GM23338 (cell line): ENCODE data around the gene OXGR1. TPM values are rescaled to one million over a fixed set of nuclear protein-coding genes. Genes with fewer than 3 reads are reported as not detected.

Experiments used
- ATAC-seq: fragments of 200-7000 bp; cut with Tn5 transposase; 3 replicates; pipeline ENCODE4 v1.9.1; 2020
- DNase-seq: peaks from one replicate; pipeline ENCODE4 v3.0.0-alpha.2; 2015; ENCODE audit warnings: low spot score
- H2AFZ ChIP-seq: fragments of 200-600 bp; sonication (generic); 2 replicates; pipeline ENCODE4 v1.8.0; 2016; ENCODE audit warnings: antibody characterized with exemption, mild to moderate bottlenecking, moderate library complexity
- H3F3A ChIP-seq: fragments of 200-600 bp; sonication (generic); replicated peaks from 2 replicates; pipeline ENCODE4 v1.8.0; 2017; ENCODE audit warnings: antibody characterized with exemption, mixed run types, low read depth
- H3K27ac ChIP-seq: fragments of 200-600 bp; sonication (generic); 2 replicates; pipeline ENCODE4 v1.6.1; 2016; ENCODE audit warnings: low read depth
- H3K27me3 ChIP-seq: fragments of 200-600 bp; sonication (generic); 2 replicates; pipeline ENCODE4 v1.8.0; 2016; ENCODE audit warnings: mild to moderate bottlenecking, mixed run types, moderate library complexity; ENCODE audit not compliant: insufficient read depth
- H3K36me3 ChIP-seq: fragments of 200-600 bp; sonication (generic); 2 replicates; pipeline ENCODE4 v1.8.0; 2016; ENCODE audit warnings: mild to moderate bottlenecking; ENCODE audit not compliant: insufficient read depth
- H3K4me1 ChIP-seq: fragments of 200-600 bp; sonication (generic); 2 replicates; pipeline ENCODE4 v1.8.0; 2016; ENCODE audit warnings: mild to moderate bottlenecking, moderate library complexity; ENCODE audit not compliant: insufficient read depth
- H3K4me2 ChIP-seq: fragments of 200-600 bp; sonication (generic); 2 replicates; pipeline ENCODE4 v1.7.1; 2017; ENCODE audit warnings: mixed run types
- H3K4me3 ChIP-seq: fragments of 200-600 bp; sonication (generic); 2 replicates; pipeline ENCODE4 v1.6.1; 2016; ENCODE audit warnings: mixed run types
- H3K79me2 ChIP-seq: fragments of 200-600 bp; sonication (generic); replicated peaks from 2 replicates; pipeline ENCODE4 v1.8.0; 2017; ENCODE audit warnings: mild to moderate bottlenecking; ENCODE audit not compliant: insufficient read depth
- H3K9me2 ChIP-seq: fragments of 200-600 bp; sonication (generic); 2 replicates; pipeline ENCODE4 v1.8.0; 2017; ENCODE audit not compliant: insufficient read depth
- H4K20me1 ChIP-seq: fragments of 200-600 bp; sonication (generic); replicated peaks from 2 replicates; pipeline ENCODE4 v1.8.0; 2017; ENCODE audit warnings: mild to moderate bottlenecking; ENCODE audit not compliant: insufficient read depth
- H3K27ac Mint-ChIP-seq: 2 replicates; pipeline ENCODE4 v1.8.0; 2020; ENCODE audit warnings: inconsistent platforms, mild to moderate bottlenecking, moderate library complexity, mixed read lengths
- H3K27me3 Mint-ChIP-seq: 3 replicates; pipeline ENCODE4 v1.8.0; 2022; ENCODE audit warnings: low read depth, mild to moderate bottlenecking, moderate library complexity, mixed read lengths, inconsistent platforms; ENCODE audit not compliant: insufficient read depth, poor library complexity
- H3K36me3 Mint-ChIP-seq: 3 replicates; pipeline ENCODE4 v1.8.0; 2021; ENCODE audit warnings: low read depth, mild to moderate bottlenecking, inconsistent platforms, moderate library complexity, mixed read lengths
- H3K4me1 Mint-ChIP-seq: 3 replicates; pipeline ENCODE4 v1.8.0; 2020; ENCODE audit warnings: mild to moderate bottlenecking, inconsistent platforms, mixed read lengths
- H3K4me3 Mint-ChIP-seq: 3 replicates; pipeline ENCODE4 v1.8.0; 2021; ENCODE audit warnings: moderate library complexity, mild to moderate bottlenecking, inconsistent platforms, mixed read lengths
- H3K9me3 Mint-ChIP-seq: 3 replicates; pipeline ENCODE4 v1.8.0; 2020; ENCODE audit warnings: moderate library complexity, mild to moderate bottlenecking, inconsistent platforms, mixed read lengths
- EZH2 ChIP-seq: fragments of 200-600 bp; sonication (generic); IDR thresholded peaks from one replicate; pipeline ENCODE4 v1.8.0; 2017; ENCODE audit warnings: antibody characterized with exemption, mild to moderate bottlenecking, low read depth; ENCODE audit not compliant: unreplicated experiment
- polyA plus RNA-seq: library from polyadenylated mRNA; unstranded; fragments of >200 nt; fragmentation: Nextera tagmentation; extraction: Ambion mirVana; gene quantifications from 2 replicates; pipeline ENCODE4 v1.2.1, GENCODE V29; 2016
- total RNA-seq: library from RNA; depleted of rRNA; stranded (reverse); fragments of >200 nt; shearing (Covaris generic); gene quantifications from 2 replicates; pipeline ENCODE4 v1.2.3, GENCODE V29; 2014
- TF ChIP-seq, protein P1 (sequence below), 2 experiments: fragments of 200-600 bp in 1 of 2; sonication (generic) in 1 of 2; conservative IDR thresholded peaks; 2 replicates each; pipeline versions ENCODE4 v1.5.1 to v1.6.1; 2016 to 2017; ENCODE audit warnings: antibody characterized with exemption in 2 of 2, low read depth in 2 of 2, mild to moderate bottlenecking in 2 of 2, moderate library complexity in 1 of 2
- TF ChIP-seq, protein P2 (sequence below): IDR thresholded peaks from 2 replicates; pipeline ENCODE4 v1.6.1; 2016; ENCODE audit warnings: antibody characterized with exemption

Gene OXGR1
- total and polyA plus RNA-seq, 2 experiments from 2014 or later = 0.29 to 0.80 TPM

- H3K4me2 ChIP-seq = no peak overlapping the region
- H3K36me3 Mint-ChIP-seq = no peaks in the 10 kb centered on the region
- no peaks in the 10 kb centered on the region for H3K9me3 Mint-ChIP-seq
- no peaks in the 10 kb centered on the region for H3F3A ChIP-seq
- no peaks in the 10 kb centered on the region; the same call in 2 of the 3 replicates for H3K4me1 Mint-ChIP-seq
- TF ChIP-seq, protein P1, sequence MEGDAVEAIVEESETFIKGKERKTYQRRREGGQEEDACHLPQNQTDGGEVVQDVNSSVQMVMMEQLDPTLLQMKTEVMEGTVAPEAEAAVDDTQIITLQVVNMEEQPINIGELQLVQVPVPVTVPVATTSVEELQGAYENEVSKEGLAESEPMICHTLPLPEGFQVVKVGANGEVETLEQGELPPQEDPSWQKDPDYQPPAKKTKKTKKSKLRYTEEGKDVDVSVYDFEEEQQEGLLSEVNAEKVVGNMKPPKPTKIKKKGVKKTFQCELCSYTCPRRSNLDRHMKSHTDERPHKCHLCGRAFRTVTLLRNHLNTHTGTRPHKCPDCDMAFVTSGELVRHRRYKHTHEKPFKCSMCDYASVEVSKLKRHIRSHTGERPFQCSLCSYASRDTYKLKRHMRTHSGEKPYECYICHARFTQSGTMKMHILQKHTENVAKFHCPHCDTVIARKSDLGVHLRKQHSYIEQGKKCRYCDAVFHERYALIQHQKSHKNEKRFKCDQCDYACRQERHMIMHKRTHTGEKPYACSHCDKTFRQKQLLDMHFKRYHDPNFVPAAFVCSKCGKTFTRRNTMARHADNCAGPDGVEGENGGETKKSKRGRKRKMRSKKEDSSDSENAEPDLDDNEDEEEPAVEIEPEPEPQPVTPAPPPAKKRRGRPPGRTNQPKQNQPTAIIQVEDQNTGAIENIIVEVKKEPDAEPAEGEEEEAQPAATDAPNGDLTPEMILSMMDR (conservative IDR thresholded peaks at IDR 0.05; ENCODE audit: low read depth in 2 of 2) = peak; percentile 57 to 73
- TF ChIP-seq EZH2 = no peak
- no peak overlapping the region for H3K4me3 Mint-ChIP-seq
- H3K27me3 ChIP-seq = no peaks in the 10 kb centered on the region
- H3K27ac ChIP-seq = no peak overlapping the region
- H2AFZ ChIP-seq = no peak overlapping the region
- no peaks in the 10 kb centered on the region for H3K4me1 ChIP-seq
- no peaks in the 10 kb centered on the region for H3K79me2 ChIP-seq
- no peaks in the 10 kb centered on the region for H4K20me1 ChIP-seq
- ATAC-seq (no peak), DNase-seq (peak; percentile 58)
- H3K27me3 Mint-ChIP-seq = no peaks in the 10 kb centered on the region
- H3K4me3 ChIP-seq = no peak overlapping the region
- H3K27ac Mint-ChIP-seq = no peak overlapping the region
- no peaks in the 10 kb centered on the region for H3K36me3 ChIP-seq
- H3K9me2 ChIP-seq = no peaks in the 10 kb centered on the region; the same call in 1 of the 2 replicates
Observed at GRCh38 chr13:97030705-97031452, 36.6 kb upstream of the OXGR1 start.

DNA sequence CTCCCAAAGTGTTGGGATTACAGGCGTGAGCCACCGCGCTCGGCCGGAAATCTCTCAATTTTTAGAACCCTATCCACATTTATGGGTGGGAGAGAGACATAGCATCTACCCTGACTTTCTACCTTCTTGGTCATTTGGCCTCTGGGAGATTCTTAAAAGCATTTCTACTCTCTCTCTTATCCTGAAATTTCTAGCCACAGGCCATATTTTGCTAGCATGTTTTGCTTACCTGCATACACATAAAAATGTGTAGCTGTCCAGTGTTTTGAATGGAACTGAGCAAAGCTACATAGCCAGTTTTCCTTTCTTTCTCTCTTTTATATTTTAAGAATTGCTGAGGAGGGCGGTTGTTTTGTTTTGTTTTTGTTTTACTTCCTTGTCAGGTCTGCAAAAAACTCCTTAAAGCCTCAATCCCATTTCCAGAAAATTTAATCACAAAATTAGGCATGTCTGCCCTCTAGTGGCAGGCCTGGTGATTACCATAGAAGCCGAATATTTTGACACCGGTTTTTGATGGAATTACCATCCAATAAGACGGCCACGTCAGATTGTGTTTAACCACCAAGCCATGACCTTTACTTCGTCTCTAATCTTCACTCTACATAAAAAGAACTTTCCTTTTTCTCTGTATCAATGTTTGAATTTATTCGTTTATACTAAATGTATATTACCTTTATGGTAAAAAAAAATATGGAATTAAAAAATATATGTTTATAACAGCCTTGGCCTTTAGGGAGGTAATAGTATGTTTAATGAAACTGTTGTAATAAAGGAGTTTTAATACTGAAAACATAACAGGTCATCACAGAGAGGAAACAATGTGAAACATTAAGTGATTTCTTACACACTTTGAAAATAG, 34.4 kb upstream of the OXGR1 start:
- H2AFZ ChIP-seq = peak overlapping the region; percentile 30; the same call in 1 of the 2 replicates
- no peaks in the 10 kb centered on the region; the same call in 2 of the 3 replicates for H3K9me3 Mint-ChIP-seq

More for the DNA sequence above, 34.4 kb upstream of the OXGR1 start:
- H3K4me1 ChIP-seq = no peaks in the 10 kb centered on the region
- ATAC-seq (no peak), DNase-seq (peak; percentile 67)
- H3K27me3 Mint-ChIP-seq = no peaks in the 10 kb centered on the region
- H3K4me3 ChIP-seq = no peak overlapping the region
- H3K27ac ChIP-seq = no peak overlapping the region
- H3K4me1 Mint-ChIP-seq = no peaks in the 10 kb centered on the region; the same call in 2 of the 3 replicates
- no peak overlapping the region for H3K4me2 ChIP-seq
- no peaks in the 10 kb centered on the region; the same call in 1 of the 2 replicates for H3K9me2 ChIP-seq
- no peaks in the 10 kb centered on the region for H4K20me1 ChIP-seq
- H3F3A ChIP-seq = no peaks in the 10 kb centered on the region
- no peaks in the 10 kb centered on the region for H3K36me3 ChIP-seq
- H3K27me3 ChIP-seq = no peaks in the 10 kb centered on the region
- no peak overlapping the region for H3K4me3 Mint-ChIP-seq
- no peaks in the 10 kb centered on the region for H3K79me2 ChIP-seq
- TF ChIP-seq, protein P1 (conservative IDR thresholded peaks at IDR 0.05; ENCODE audit: low read depth in 2 of 2) = peak; percentile 79 to 96
- TF ChIP-seq, protein P2, sequence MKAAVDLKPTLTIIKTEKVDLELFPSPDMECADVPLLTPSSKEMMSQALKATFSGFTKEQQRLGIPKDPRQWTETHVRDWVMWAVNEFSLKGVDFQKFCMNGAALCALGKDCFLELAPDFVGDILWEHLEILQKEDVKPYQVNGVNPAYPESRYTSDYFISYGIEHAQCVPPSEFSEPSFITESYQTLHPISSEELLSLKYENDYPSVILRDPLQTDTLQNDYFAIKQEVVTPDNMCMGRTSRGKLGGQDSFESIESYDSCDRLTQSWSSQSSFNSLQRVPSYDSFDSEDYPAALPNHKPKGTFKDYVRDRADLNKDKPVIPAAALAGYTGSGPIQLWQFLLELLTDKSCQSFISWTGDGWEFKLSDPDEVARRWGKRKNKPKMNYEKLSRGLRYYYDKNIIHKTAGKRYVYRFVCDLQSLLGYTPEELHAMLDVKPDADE = no peak
- no peak overlapping the region for H3K27ac Mint-ChIP-seq
- no peaks in the 10 kb centered on the region for H3K36me3 Mint-ChIP-seq
